ENCODE results near the gene THSD7A. TPM values are rescaled to one million over a fixed set of nuclear protein-coding genes. Genes with fewer than 3 reads are reported as not detected.

The THSD7A gene
- total and polyA plus RNA-seq, 2 of the 8 experiments (the other 6 are each of a cell fraction or from before 2014, with no cell fraction given), result 0.44 to 1.2 TPM

- TF ChIP-seq, protein P1, sequence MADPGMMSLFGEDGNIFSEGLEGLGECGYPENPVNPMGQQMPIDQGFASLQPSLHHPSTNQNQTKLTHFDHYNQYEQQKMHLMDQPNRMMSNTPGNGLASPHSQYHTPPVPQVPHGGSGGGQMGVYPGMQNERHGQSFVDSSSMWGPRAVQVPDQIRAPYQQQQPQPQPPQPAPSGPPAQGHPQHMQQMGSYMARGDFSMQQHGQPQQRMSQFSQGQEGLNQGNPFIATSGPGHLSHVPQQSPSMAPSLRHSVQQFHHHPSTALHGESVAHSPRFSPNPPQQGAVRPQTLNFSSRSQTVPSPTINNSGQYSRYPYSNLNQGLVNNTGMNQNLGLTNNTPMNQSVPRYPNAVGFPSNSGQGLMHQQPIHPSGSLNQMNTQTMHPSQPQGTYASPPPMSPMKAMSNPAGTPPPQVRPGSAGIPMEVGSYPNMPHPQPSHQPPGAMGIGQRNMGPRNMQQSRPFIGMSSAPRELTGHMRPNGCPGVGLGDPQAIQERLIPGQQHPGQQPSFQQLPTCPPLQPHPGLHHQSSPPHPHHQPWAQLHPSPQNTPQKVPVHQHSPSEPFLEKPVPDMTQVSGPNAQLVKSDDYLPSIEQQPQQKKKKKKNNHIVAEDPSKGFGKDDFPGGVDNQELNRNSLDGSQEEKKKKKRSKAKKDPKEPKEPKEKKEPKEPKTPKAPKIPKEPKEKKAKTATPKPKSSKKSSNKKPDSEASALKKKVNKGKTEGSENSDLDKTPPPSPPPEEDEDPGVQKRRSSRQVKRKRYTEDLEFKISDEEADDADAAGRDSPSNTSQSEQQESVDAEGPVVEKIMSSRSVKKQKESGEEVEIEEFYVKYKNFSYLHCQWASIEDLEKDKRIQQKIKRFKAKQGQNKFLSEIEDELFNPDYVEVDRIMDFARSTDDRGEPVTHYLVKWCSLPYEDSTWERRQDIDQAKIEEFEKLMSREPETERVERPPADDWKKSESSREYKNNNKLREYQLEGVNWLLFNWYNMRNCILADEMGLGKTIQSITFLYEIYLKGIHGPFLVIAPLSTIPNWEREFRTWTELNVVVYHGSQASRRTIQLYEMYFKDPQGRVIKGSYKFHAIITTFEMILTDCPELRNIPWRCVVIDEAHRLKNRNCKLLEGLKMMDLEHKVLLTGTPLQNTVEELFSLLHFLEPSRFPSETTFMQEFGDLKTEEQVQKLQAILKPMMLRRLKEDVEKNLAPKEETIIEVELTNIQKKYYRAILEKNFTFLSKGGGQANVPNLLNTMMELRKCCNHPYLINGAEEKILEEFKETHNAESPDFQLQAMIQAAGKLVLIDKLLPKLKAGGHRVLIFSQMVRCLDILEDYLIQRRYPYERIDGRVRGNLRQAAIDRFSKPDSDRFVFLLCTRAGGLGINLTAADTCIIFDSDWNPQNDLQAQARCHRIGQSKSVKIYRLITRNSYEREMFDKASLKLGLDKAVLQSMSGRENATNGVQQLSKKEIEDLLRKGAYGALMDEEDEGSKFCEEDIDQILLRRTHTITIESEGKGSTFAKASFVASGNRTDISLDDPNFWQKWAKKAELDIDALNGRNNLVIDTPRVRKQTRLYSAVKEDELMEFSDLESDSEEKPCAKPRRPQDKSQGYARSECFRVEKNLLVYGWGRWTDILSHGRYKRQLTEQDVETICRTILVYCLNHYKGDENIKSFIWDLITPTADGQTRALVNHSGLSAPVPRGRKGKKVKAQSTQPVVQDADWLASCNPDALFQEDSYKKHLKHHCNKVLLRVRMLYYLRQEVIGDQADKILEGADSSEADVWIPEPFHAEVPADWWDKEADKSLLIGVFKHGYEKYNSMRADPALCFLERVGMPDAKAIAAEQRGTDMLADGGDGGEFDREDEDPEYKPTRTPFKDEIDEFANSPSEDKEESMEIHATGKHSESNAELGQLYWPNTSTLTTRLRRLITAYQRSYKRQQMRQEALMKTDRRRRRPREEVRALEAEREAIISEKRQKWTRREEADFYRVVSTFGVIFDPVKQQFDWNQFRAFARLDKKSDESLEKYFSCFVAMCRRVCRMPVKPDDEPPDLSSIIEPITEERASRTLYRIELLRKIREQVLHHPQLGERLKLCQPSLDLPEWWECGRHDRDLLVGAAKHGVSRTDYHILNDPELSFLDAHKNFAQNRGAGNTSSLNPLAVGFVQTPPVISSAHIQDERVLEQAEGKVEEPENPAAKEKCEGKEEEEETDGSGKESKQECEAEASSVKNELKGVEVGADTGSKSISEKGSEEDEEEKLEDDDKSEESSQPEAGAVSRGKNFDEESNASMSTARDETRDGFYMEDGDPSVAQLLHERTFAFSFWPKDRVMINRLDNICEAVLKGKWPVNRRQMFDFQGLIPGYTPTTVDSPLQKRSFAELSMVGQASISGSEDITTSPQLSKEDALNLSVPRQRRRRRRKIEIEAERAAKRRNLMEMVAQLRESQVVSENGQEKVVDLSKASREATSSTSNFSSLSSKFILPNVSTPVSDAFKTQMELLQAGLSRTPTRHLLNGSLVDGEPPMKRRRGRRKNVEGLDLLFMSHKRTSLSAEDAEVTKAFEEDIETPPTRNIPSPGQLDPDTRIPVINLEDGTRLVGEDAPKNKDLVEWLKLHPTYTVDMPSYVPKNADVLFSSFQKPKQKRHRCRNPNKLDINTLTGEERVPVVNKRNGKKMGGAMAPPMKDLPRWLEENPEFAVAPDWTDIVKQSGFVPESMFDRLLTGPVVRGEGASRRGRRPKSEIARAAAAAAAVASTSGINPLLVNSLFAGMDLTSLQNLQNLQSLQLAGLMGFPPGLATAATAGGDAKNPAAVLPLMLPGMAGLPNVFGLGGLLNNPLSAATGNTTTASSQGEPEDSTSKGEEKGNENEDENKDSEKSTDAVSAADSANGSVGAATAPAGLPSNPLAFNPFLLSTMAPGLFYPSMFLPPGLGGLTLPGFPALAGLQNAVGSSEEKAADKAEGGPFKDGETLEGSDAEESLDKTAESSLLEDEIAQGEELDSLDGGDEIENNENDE (IDR thresholded peaks at IDR 0.05; ENCODE audit: insufficient replicate concordance, low read length), result no peak
- TF ChIP-seq JUN (IDR thresholded peaks at IDR 0.05; ENCODE audit: low read depth, low read length) (no peak), RNF2 (IDR thresholded peaks at IDR 0.05; ENCODE audit: borderline replicate concordance, low read depth, low read length, missing control alignments, poor library complexity, severe bottlenecking) (no peak), RXRA (IDR thresholded peaks at IDR 0.05; ENCODE audit: insufficient read depth, low read depth, low read length) (no peak), TBP (IDR thresholded peaks at IDR 0.05; ENCODE audit: low read depth, low read length) (no peak), CEBPB (IDR thresholded peaks at IDR 0.05; ENCODE audit: low read depth, low read length) (no peak), SUZ12 (IDR thresholded peaks at IDR 0.05; ENCODE audit: low read length) (no peak), RAD21 (IDR thresholded peaks at IDR 0.05 in 1 of 2, conservative IDR thresholded peaks at IDR 0.05 in 1 of 2; ENCODE audit: low read depth in 2 of 2, low read length in 2 of 2) (no peak), KDM5A (IDR thresholded peaks at IDR 0.05; ENCODE audit: low read length) (no peak), SIX5 (IDR thresholded peaks at IDR 0.05; ENCODE audit: low read depth, low read length) (no peak), FOSL1 (IDR thresholded peaks at IDR 0.05; ENCODE audit: insufficient read depth, low read depth, low read length) (no peak)
Observed at GRCh38 chr7:11623093-11623678, 208.8 kb downstream of the THSD7A start (continued).

Measured in H1 (cell line).